ENCODE measurements around the gene STAT3. TPM values are rescaled to one million over a fixed set of nuclear protein-coding genes. Genes with fewer than 3 reads are reported as not detected.
A peak's percentile ranks its signal among the peaks of the same experiment; 100 is the strongest.

Gene STAT3
- total RNA-seq, 5 donors from 2014 or later (not counting 1 experiment from before 2014, with no cell fraction given) = 113 to 242 (median 129) TPM

GRCh38 chr17:42424991-42425610 is 36.9 kb upstream of the STAT3 start:
- H3K27me3 Mint-ChIP-seq = peaks cover 10 to 53% of the 10 kb centered on the region in 2 donors

GRCh38 chr17:42423766-42424165 is 35.5 kb upstream of the STAT3 start:
- ATAC-seq (replicated peaks in 1 of 4) (no peak), DNase-seq (no peak)
- Mint-ChIP-seq H3K4me3 (peak overlapping the region in 1 of 3 donors; percentile 88), H3K36me3 (no peaks in the 10 kb centered on the region), H3K27ac (no peak overlapping the region), H3K9me3 (no peaks in the 10 kb centered on the region), H3K4me1 (peaks cover 12 to 23% (median 18%) of the 10 kb centered on the region in 3 donors), H3K27me3 (peaks cover 10 to 53% of the 10 kb centered on the region in 2 donors)
- H3K36me3 ChIP-seq (ENCODE audit: control insufficient read depth in 2 of 2, extremely low read depth in 1 of 2, insufficient read depth in 1 of 2, low read length in 1 of 2) = no peaks in the 10 kb centered on the region
- H3K27ac ChIP-seq (ENCODE audit: low read length) = no peak overlapping the region
- ChIA-PET POLR2A (interaction anchor here in 1 of 2 donors (0.6 kb wide), 1 partner anchor 8 kb away, joined by 3 read pairs; no protein-coding TSS in a partner anchor), CTCF (interaction anchor here (0.6 to 0.9 kb wide), 2 partner anchors 18 to 226 kb away, joined by 3 to 6 read pairs; no protein-coding TSS in a partner anchor)
- peaks cover 0 to 67% of the 10 kb centered on the region in 2 experiments for H3K27me3 ChIP-seq (replicated peaks in 1 of 2; ENCODE audit: control insufficient read depth in 2 of 2, extremely low read depth in 1 of 2, insufficient read depth in 2 of 2, low read length in 1 of 2)
- 79% methylated on average over 3 of the region's 11 CpGs for WGBS (ENCODE audit: insufficient coverage)
- H3K4me3 ChIP-seq (ENCODE audit: control insufficient read depth in 1 of 2, extremely low read depth in 1 of 2, low read length in 1 of 2) = no peak overlapping the region
- peaks cover 4 to 28% of the 10 kb centered on the region in 2 experiments for H3K4me1 ChIP-seq (ENCODE audit: control insufficient read depth in 1 of 2, extremely low read depth in 1 of 2, insufficient read depth in 2 of 2, low read length in 2 of 2)
- no peaks in the 10 kb centered on the region for H3K9me3 ChIP-seq

More at GRCh38 chr17:42424991-42425610, 36.9 kb upstream of the STAT3 start:
- DNase-seq = no peak
- Mint-ChIP-seq H3K9me3 (no peaks in the 10 kb centered on the region), H3K4me1 (peaks cover 12 to 23% (median 18%) of the 10 kb centered on the region in 3 donors), H3K36me3 (no peaks in the 10 kb centered on the region), H3K27ac (no peak overlapping the region), H3K4me3 (no peak overlapping the region)
- ChIA-PET CTCF (interaction anchor here in 1 of 2 donors (0.7 kb wide), 2 partner anchors 8 to 102 kb away, joined by 4 to 7 read pairs; no protein-coding TSS in a partner anchor), POLR2A (interaction anchor here in 1 of 2 donors (0.6 kb wide), 1 partner anchor 119 kb away, joined by 4 read pairs; no protein-coding TSS in a partner anchor)
- H3K4me3 ChIP-seq (ENCODE audit: control insufficient read depth in 1 of 2, extremely low read depth in 1 of 2, low read length in 1 of 2) = no peak overlapping the region
- no peaks in the 10 kb centered on the region for H3K9me3 ChIP-seq
- peaks cover 0 to 75% of the 10 kb centered on the region in 2 experiments for H3K27me3 ChIP-seq (replicated peaks in 1 of 2; ENCODE audit: control insufficient read depth in 2 of 2, extremely low read depth in 1 of 2, insufficient read depth in 2 of 2, low read length in 1 of 2)
- peaks cover 4 to 28% of the 10 kb centered on the region in 2 experiments for H3K4me1 ChIP-seq (ENCODE audit: control insufficient read depth in 1 of 2, extremely low read depth in 1 of 2, insufficient read depth in 2 of 2, low read length in 2 of 2)
- H3K27ac ChIP-seq (ENCODE audit: low read length) = no peak overlapping the region
- 63% methylated on average over 1 of the region's 4 CpGs for WGBS (ENCODE audit: insufficient coverage)
- no peaks in the 10 kb centered on the region for H3K36me3 ChIP-seq (ENCODE audit: control insufficient read depth in 2 of 2, extremely low read depth in 1 of 2, insufficient read depth in 1 of 2, low read length in 1 of 2)
- ATAC-seq (replicated peaks in 1 of 4) = no peak

- Histone ChIP-seq H3K9me3 (no peaks in the 10 kb centered on the region), H3K27ac (ENCODE audit: low read length) (no peak within 1 kb of the TSS), H3K4me3 (ENCODE audit: control insufficient read depth in 1 of 2, extremely low read depth in 1 of 2, low read length in 1 of 2) (peak within 1 kb of the TSS; percentile 40 to 83), H3K36me3 (ENCODE audit: control insufficient read depth in 2 of 2, extremely low read depth in 1 of 2, insufficient read depth in 1 of 2, low read length in 1 of 2) (no peaks in the 10 kb centered on the region), H3K27me3 (replicated peaks in 1 of 2; ENCODE audit: control insufficient read depth in 2 of 2, extremely low read depth in 1 of 2, insufficient read depth in 2 of 2, low read length in 1 of 2) (peaks cover 0 to 65% of the 10 kb centered on the region in 2 experiments), H3K4me1 (ENCODE audit: control insufficient read depth in 1 of 2, extremely low read depth in 1 of 2, insufficient read depth in 2 of 2, low read length in 2 of 2) (peaks cover 4 to 26% of the 10 kb centered on the region in 2 experiments)
- Mint-ChIP-seq H3K27ac (peak within 1 kb of the TSS in 1 of 2 donors; percentile 5), H3K4me1 (peaks cover 12 to 20% (median 15%) of the 10 kb centered on the region in 3 donors), H3K27me3 (peaks cover 10 to 47% of the 10 kb centered on the region in 2 donors), H3K9me3 (no peaks in the 10 kb centered on the region), H3K36me3 (no peaks in the 10 kb centered on the region), H3K4me3 (peak within 1 kb of the TSS; percentile 71 to 88 (median 77))
- WGBS (ENCODE audit: insufficient coverage) = 10% methylated on average over 57 of the region's 58 CpGs
- POLR2A ChIA-PET = interaction anchor here in 1 of 2 donors (0.6 kb wide), 1 partner anchor 9 kb away, joined by 3 read pairs; no protein-coding TSS in a partner anchor
- CTCF ChIA-PET = interaction anchor here (0.6 to 0.9 kb wide), 3 partner anchors 18 to 225 kb away, joined by 3 to 6 read pairs (median 4); no protein-coding TSS in a partner anchor
- peak; percentile 20 to 36 (median 28) for ATAC-seq (replicated peaks in 1 of 4)
- peak in 2 of 35 experiments; percentile 17 to 19 for DNase-seq
These were observed 34.9 kb upstream of the STAT3 start, which contains the start of gene CAVIN1 for GRCh38 chr17:42422958-42423712. Gene CAVIN1 (minus strand): TSS chr17:42423256. CDS start chr17:42423097, 159 bp downstream.

- DNase-seq = peak in 9 of 35 experiments; percentile 9 to 42 (median 28)
- Mint-ChIP-seq H3K9me3 (no peaks in the 10 kb centered on the region), H3K4me3 (peak overlapping the region; percentile 71 to 88 (median 77)), H3K4me1 (peaks cover 12 to 20% (median 15%) of the 10 kb centered on the region in 3 donors), H3K27me3 (peaks cover 10 to 41% of the 10 kb centered on the region in 2 donors), H3K27ac (peak overlapping the region in 1 of 2 donors; percentile 5), H3K36me3 (no peaks in the 10 kb centered on the region)
- WGBS (ENCODE audit: insufficient coverage) = under 1% methylated on average over 27 of the region's 44 CpGs
- Histone ChIP-seq H3K27me3 (replicated peaks in 1 of 2; ENCODE audit: control insufficient read depth in 2 of 2, extremely low read depth in 1 of 2, insufficient read depth in 2 of 2, low read length in 1 of 2) (peaks cover 0 to 61% of the 10 kb centered on the region in 2 experiments), H3K4me3 (ENCODE audit: control insufficient read depth in 1 of 2, extremely low read depth in 1 of 2, low read length in 1 of 2) (peak overlapping the region; percentile 40 to 83), H3K9me3 (no peaks in the 10 kb centered on the region), H3K4me1 (ENCODE audit: control insufficient read depth in 1 of 2, extremely low read depth in 1 of 2, insufficient read depth in 2 of 2, low read length in 2 of 2) (peaks cover 4 to 26% of the 10 kb centered on the region in 2 experiments), H3K36me3 (ENCODE audit: control insufficient read depth in 2 of 2, extremely low read depth in 1 of 2, insufficient read depth in 1 of 2, low read length in 1 of 2) (no peaks in the 10 kb centered on the region), H3K27ac (ENCODE audit: low read length) (no peak overlapping the region)
- peak; percentile 64 to 73 (median 72) for ATAC-seq (replicated peaks in 1 of 4)
- CTCF ChIA-PET = interaction anchor here in 1 of 2 donors (0.6 kb wide), 1 partner anchor 49 kb away, joined by 4 read pairs; no protein-coding TSS in a partner anchor
- POLR2A ChIA-PET = no interaction called here
These were observed 34.2 kb upstream of the STAT3 start for GRCh38 chr17:42422412-42422957.

GRCh38 chr17:42421507-42422338 is 33.5 kb upstream of the STAT3 start:
- peak overlapping the region; percentile 40 to 62 for H3K4me3 ChIP-seq (ENCODE audit: control insufficient read depth in 1 of 2, extremely low read depth in 1 of 2, low read length in 1 of 2)
- DNase-seq (no peak), ATAC-seq (replicated peaks in 1 of 4) (peak; percentile 14 to 42 (median 36))
- ChIA-PET POLR2A (no interaction called here), CTCF (interaction anchor here (0.6 to 1.2 kb wide), 2 partner anchors 13 to 33 kb away, joined by 5 read pairs; partner anchors contain the start of gene STAT3 (in 1 of the 2))
- H3K27ac Mint-ChIP-seq = no peak overlapping the region
- no peak overlapping the region for H3K27ac ChIP-seq (ENCODE audit: low read length)
- H3K27me3 ChIP-seq (replicated peaks in 1 of 2; ENCODE audit: control insufficient read depth in 2 of 2, extremely low read depth in 1 of 2, insufficient read depth in 2 of 2, low read length in 1 of 2) = peaks cover 0 to 58% of the 10 kb centered on the region in 2 experiments
- no peaks in the 10 kb centered on the region for H3K36me3 Mint-ChIP-seq
- peak overlapping the region; percentile 71 to 88 (median 71) for H3K4me3 Mint-ChIP-seq
- no peaks in the 10 kb centered on the region for H3K9me3 ChIP-seq
- H3K4me1 Mint-ChIP-seq = peaks cover 12 to 20% (median 15%) of the 10 kb centered on the region in 3 donors
- 26% methylated on average over 32 of the region's 59 CpGs for WGBS (ENCODE audit: insufficient coverage)
- H3K36me3 ChIP-seq (ENCODE audit: control insufficient read depth in 2 of 2, extremely low read depth in 1 of 2, insufficient read depth in 1 of 2, low read length in 1 of 2) = no peaks in the 10 kb centered on the region
- peaks cover 4 to 26% of the 10 kb centered on the region in 2 experiments for H3K4me1 ChIP-seq (ENCODE audit: control insufficient read depth in 1 of 2, extremely low read depth in 1 of 2, insufficient read depth in 2 of 2, low read length in 2 of 2)
- no peaks in the 10 kb centered on the region for H3K9me3 Mint-ChIP-seq
- H3K27me3 Mint-ChIP-seq = peaks cover 10 to 41% of the 10 kb centered on the region in 2 donors

Measured in T-cell (primary cell).